ENCODE data around the gene CACNA1H.

The CACNA1H gene

DNA sequence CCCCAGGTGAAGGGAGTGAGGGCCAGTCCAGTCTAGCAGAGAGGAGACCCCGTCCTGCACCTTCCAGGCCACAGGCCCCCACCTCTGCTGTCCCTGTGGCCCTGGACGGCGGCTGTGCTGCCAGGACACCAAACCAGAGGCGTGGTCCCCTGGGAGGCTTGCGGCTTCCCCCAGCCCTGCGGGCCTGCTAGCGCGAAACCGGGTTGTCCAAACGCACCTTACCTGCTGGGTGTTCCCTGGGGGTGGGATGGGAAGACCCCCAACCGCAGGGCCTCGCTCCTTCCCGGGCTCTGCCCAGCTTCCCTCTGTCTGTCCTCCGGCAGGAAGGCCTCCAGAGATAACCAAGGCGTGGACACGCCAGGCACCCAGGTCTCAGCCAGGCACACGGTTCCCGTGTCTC lies 19.6 kb upstream of the CACNA1H start:
- Histone ChIP-seq H3K4me1 (peaks cover 0 to 25% (median 18%) of the 10 kb centered on the region in 10 experiments; a peak in 14 of 20 replicates), H3K4me2 (peak overlapping the region in 8 of 11 experiments; percentile 35 to 68 (median 58); a peak in 15 of 22 replicates), H3K27ac (no peak overlapping the region), H4K20me1 (peaks cover 0 to 44% (median 0%) of the 10 kb centered on the region in 11 experiments; a peak in 6 of 22 replicates), H3K36me3 (no peaks in the 10 kb centered on the region), H3K9me3 (replicated peaks in 1 of 11) (no peaks in the 10 kb centered on the region), H3K9ac (no peak overlapping the region), H3K27me3 (peaks cover 0 to 16% (median 14%) of the 10 kb centered on the region in 11 experiments; a peak in 16 of 22 replicates), H3K4me3 (no peak overlapping the region)
- no peak for TF ChIP-seq Cebpa-rat (IDR thresholded peaks at IDR 0.05)

DNA sequence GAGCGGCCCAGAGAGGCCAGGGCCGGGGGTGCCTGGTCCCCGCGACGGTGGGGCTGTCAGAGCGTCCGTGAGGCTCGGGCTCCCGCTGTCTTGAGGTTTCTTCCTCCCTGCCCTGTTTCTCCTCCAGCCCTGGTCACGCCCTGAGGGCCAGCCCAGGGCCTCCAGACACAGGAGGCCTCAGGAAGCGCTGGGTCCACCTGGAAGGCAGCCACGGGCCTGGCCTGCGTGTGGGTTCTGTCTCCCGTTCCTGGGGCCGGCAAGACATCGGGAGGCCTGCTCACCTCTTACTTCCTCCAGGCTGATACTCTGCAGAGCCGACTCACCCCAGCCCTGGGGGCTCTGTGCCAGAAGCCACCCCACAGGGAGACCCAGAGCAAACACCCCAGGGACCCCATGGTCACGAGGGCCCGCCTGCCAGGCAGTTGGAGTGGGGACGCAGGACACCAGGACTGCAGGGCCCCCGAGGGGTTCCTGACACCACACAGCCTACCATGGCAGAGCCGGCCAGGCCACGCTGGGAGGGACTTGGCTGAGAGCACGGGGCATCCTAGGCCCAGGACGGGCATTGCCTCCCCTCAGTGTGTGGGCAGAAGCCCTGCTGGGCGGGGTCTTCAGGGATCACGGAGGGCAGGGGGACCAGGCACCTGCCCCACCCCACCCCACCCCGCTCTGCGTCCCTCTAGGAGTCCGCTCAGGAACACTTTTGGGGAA lies 18.9 kb upstream of the CACNA1H start:
- peaks cover 0 to 16% (median 14%) of the 10 kb centered on the region in 11 experiments; a peak in 16 of 22 replicates for H3K27me3 ChIP-seq
- H3K4me3 ChIP-seq, result no peak overlapping the region
- H3K27ac ChIP-seq, result no peak overlapping the region
- H3K4me1 ChIP-seq, result peaks cover 0 to 29% (median 20%) of the 10 kb centered on the region in 10 experiments; a peak in 14 of 20 replicates
- no peaks in the 10 kb centered on the region for H3K36me3 ChIP-seq
- no peaks in the 10 kb centered on the region for H3K9me3 ChIP-seq (replicated peaks in 1 of 11)
- peak overlapping the region in 8 of 11 experiments; percentile 35 to 68 (median 58); a peak in 14 of 22 replicates for H3K4me2 ChIP-seq
- H3K9ac ChIP-seq, result peak overlapping the region in 2 of 11 experiments; percentile 2; a peak in 1 of 22 replicates
- TF ChIP-seq Cebpa-rat (IDR thresholded peaks at IDR 0.05), result no peak
- peaks cover 0 to 37% (median 0%) of the 10 kb centered on the region in 11 experiments; a peak in 6 of 22 replicates for H4K20me1 ChIP-seq

DNA sequence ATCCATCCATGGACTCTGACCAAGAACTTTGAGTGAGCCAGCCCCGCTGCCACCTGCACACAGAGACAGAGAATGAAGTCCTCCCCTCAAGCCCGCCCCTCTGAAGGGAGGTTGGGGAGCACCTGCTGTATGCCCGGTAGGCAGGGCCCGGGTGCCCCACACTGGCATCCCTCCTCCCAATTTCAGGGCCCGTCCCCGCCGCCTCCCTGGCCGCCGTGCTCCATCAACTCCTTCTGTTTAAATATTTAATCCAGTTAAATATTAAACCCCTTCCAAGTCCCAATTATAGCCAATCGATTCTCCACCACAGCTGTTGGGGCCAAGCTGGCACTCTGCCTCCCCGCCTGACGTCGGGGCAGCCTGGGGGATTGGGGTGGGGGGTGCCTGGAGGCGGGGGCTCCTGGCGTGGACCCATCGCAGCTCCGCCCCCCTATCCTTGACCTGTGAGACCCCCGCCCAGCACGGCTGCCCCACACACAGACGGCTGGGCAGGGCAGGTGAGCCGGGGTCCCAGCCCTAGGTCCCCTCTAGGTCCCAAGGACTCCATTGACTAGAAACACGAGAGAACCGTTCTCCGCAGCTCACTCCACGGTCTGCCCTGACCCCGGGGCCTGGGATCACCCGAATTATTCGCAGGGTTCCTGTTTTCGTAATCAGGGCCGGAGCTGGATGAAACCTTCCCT lies 18.0 kb upstream of the CACNA1H start:
- Histone ChIP-seq H3K4me1 (peaks cover 0 to 31% (median 20%) of the 10 kb centered on the region in 10 experiments; a peak in 14 of 20 replicates), H3K4me3 (no peak overlapping the region), H3K9me3 (replicated peaks in 1 of 11) (no peaks in the 10 kb centered on the region), H3K4me2 (no peak overlapping the region), H3K9ac (no peak overlapping the region), H3K27ac (no peak overlapping the region), H3K36me3 (no peaks in the 10 kb centered on the region), H4K20me1 (peaks cover 0 to 30% (median 0%) of the 10 kb centered on the region in 11 experiments; a peak in 5 of 22 replicates), H3K27me3 (peaks cover 0 to 16% (median 14%) of the 10 kb centered on the region in 11 experiments; a peak in 16 of 22 replicates)
- no peak for TF ChIP-seq Cebpa-rat (IDR thresholded peaks at IDR 0.05)

DNA sequence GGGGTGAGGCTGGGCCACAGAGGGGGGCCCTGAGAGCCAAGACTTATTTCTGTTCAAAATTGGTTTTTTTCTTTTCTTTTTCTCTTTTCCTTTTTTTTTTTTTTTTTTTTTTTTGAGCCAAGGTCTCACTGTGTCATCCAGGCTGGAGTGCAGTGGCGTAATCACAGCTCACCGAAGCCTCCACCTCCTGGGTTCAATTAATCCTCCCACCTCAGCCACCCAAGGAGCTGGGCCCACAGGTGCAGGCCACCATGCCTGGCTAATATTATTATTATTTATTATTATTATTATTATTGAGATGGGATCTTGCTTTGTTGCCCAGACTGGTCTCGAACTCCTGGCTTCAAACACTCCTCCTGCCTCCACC lies 17.5 kb upstream of the CACNA1H start:
- Histone ChIP-seq H3K27me3 (peaks cover 0 to 16% (median 14%) of the 10 kb centered on the region in 11 experiments; a peak in 16 of 22 replicates), H4K20me1 (peaks cover 0 to 26% (median 0%) of the 10 kb centered on the region in 11 experiments; a peak in 5 of 22 replicates), H3K9me3 (replicated peaks in 1 of 11) (no peaks in the 10 kb centered on the region), H3K4me3 (no peak overlapping the region), H3K36me3 (no peaks in the 10 kb centered on the region), H3K4me2 (no peak overlapping the region), H3K27ac (no peak overlapping the region), H3K4me1 (peaks cover 0 to 32% (median 20%) of the 10 kb centered on the region in 10 experiments; a peak in 14 of 20 replicates), H3K9ac (no peak overlapping the region)
- no peak for TF ChIP-seq Cebpa-rat (IDR thresholded peaks at IDR 0.05)

DNA sequence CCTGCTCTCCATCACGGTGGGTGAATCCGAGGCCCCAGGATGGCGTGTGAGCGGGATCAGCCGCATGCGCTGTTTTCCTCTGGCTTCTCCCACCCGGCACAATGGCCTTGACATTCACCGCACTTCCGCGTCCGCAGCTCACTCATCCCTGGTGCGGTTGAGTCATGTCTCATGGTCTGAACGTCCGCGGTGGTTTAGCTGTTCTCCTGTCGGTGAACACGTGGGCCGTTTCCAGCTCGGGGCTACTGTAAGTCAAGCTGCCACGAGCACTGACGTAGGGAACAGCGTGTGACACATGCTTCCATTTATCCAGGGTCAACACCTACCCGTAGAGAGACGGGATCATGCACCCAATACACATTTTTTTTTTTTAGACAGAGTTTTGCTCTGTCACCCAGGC lies 15.3 kb upstream of the CACNA1H start:
- no peak overlapping the region for H3K4me3 ChIP-seq
- H3K36me3 ChIP-seq, result no peaks in the 10 kb centered on the region
- peaks cover 0 to 16% (median 12%) of the 10 kb centered on the region in 11 experiments; a peak in 16 of 22 replicates for H3K27me3 ChIP-seq
- H4K20me1 ChIP-seq, result peaks cover 0 to 24% (median 0%) of the 10 kb centered on the region in 11 experiments; a peak in 5 of 22 replicates
- H3K9ac ChIP-seq, result no peak overlapping the region
- H3K4me2 ChIP-seq, result no peak overlapping the region
- no peak for TF ChIP-seq Cebpa-rat (IDR thresholded peaks at IDR 0.05)
- H3K9me3 ChIP-seq (replicated peaks in 1 of 11), result no peaks in the 10 kb centered on the region
- peaks cover 0 to 43% (median 32%) of the 10 kb centered on the region in 10 experiments; a peak in 15 of 20 replicates for H3K4me1 ChIP-seq
- no peak overlapping the region for H3K27ac ChIP-seq

DNA sequence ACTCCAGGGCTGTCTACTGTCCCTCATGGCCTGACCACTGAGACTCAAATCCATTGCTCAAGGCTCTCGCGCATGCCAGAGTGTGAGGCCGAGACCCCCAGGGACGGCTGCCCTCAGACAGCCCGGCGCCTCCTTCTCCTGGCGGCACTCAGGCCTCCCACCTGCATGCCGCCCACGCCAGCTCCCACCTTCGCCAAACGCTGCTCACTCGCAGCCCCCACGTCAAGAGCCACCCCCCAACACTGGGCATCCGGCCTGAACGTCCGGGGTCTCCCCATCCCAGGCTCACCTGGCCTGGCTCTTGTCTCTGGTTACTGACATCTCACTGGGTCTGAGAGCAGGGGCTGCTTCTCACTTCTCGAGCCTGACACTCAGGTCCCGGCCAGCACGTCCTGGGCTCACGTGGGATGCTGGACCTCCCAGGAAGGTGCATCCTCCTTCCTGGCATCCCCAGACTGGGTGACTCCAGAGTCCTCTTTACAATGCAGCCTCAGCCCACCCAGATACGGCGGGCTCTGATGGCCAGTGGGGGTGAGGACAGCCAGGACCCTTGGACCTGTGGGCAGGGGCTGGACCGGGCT lies 12.2 kb upstream of the CACNA1H start:
- peaks cover 0 to 12% (median 0%) of the 10 kb centered on the region in 11 experiments; a peak in 7 of 22 replicates for H3K27me3 ChIP-seq
- H3K27ac ChIP-seq, result no peak overlapping the region
- H3K4me3 ChIP-seq, result no peak overlapping the region
- no peak for TF ChIP-seq Cebpa-rat (IDR thresholded peaks at IDR 0.05)
- H3K4me2 ChIP-seq, result peak overlapping the region in 3 of 11 experiments; percentile 19 to 23 (median 21); a peak in 3 of 22 replicates
- H3K9me3 ChIP-seq (replicated peaks in 1 of 11), result no peaks in the 10 kb centered on the region
- H3K36me3 ChIP-seq, result no peaks in the 10 kb centered on the region
- H3K4me1 ChIP-seq, result peaks cover 3 to 58% (median 45%) of the 10 kb centered on the region in 10 experiments; a peak in 17 of 20 replicates
- H4K20me1 ChIP-seq, result peaks cover 0 to 24% (median 0%) of the 10 kb centered on the region in 11 experiments; a peak in 5 of 22 replicates
- peak overlapping the region in 3 of 11 experiments; percentile 7 to 35 (median 18); a peak in 2 of 22 replicates for H3K9ac ChIP-seq

DNA sequence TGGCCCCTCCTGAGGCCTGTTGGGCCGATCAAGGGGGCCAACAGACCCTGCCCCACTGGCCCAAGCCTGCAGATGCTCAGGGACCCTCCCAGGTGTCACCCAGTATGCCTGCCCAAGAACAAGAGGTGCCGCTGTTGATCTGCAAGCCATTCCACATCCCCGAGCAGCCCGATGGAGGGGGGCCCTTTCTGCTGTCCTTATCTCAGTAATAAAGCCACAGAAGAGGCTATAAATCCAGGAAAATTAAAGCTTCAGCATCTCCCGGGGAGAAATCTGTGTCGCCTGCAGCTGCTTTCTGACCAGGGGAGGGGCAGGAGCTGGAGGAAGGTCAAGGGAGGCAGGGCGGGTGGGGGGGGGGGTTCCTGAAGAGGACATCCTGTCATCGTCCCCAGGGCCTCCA lies 11.7 kb upstream of the CACNA1H start:
- peak overlapping the region in 3 of 11 experiments; percentile 7 to 35 (median 18); a peak in 2 of 22 replicates for H3K9ac ChIP-seq
- H3K27me3 ChIP-seq, result peaks cover 0 to 17% (median 0%) of the 10 kb centered on the region in 11 experiments; a peak in 7 of 22 replicates
- no peaks in the 10 kb centered on the region for H3K9me3 ChIP-seq (replicated peaks in 1 of 11)
- H3K27ac ChIP-seq, result no peak overlapping the region
- H3K4me1 ChIP-seq, result peaks cover 6 to 63% (median 50%) of the 10 kb centered on the region in 10 experiments; a peak in 17 of 20 replicates
- H3K36me3 ChIP-seq, result no peaks in the 10 kb centered on the region
- H3K4me3 ChIP-seq, result no peak overlapping the region
- peak overlapping the region in 3 of 11 experiments; percentile 21 to 72 (median 23); a peak in 3 of 22 replicates for H3K4me2 ChIP-seq
- H4K20me1 ChIP-seq, result peaks cover 0 to 19% (median 0%) of the 10 kb centered on the region in 11 experiments; a peak in 5 of 22 replicates
- no peak for TF ChIP-seq Cebpa-rat (IDR thresholded peaks at IDR 0.05)

DNA sequence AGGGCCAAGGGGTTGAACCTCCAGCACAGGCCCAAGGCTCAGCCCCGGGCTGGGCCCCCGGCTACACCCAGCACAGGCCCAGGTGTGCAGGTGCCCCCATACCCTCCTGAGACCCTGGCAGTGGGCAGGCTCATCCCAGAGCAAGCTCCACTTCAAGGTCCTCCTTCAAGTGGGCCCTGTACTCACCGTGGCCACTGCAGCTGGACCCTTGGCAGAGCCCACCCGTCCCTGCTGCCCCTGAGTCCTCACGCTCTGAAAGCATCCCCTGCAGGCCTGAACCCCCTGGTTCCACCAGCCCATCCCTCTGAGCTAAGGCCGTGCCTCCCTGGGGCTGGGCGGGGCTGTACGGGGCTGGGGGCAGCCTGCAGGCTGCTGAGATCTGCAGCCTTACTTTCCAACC lies 11.2 kb upstream of the CACNA1H start:
- Histone ChIP-seq H3K4me3 (no peak overlapping the region), H3K27ac (no peak overlapping the region), H3K9me3 (replicated peaks in 1 of 11) (no peaks in the 10 kb centered on the region), H4K20me1 (peaks cover 0 to 17% (median 0%) of the 10 kb centered on the region in 11 experiments; a peak in 5 of 22 replicates), H3K4me2 (peak overlapping the region in 8 of 11 experiments; percentile 15 to 93 (median 77); a peak in 13 of 22 replicates), H3K9ac (no peak overlapping the region), H3K27me3 (peaks cover 0 to 20% (median 0%) of the 10 kb centered on the region in 11 experiments; a peak in 7 of 22 replicates), H3K4me1 (peaks cover 6 to 68% (median 55%) of the 10 kb centered on the region in 10 experiments; a peak in 17 of 20 replicates), H3K36me3 (no peaks in the 10 kb centered on the region)
- TF ChIP-seq Cebpa-rat (IDR thresholded peaks at IDR 0.05), result no peak

All from BLaER1 treated with 17β-estradiol and CSF1 and Interleukin-3, amounts not matched to agents 10 nM and 100 nM (cell line).